Activated CD8-positive, alpha-beta memory T cell treated with anti-CD3 and anti-CD28 coated beads for 24 hours (primary cell): ENCODE data around the gene HS2ST1.
A peak's percentile ranks its signal among the peaks of the same experiment; 100 is the strongest.
"Not testable (repeated sequence)": the region's sequence is repeated elsewhere in the genome, so short reads cannot be mapped to it uniquely, and the experiment has no call there.

ENCODE experiments used
- DNase-seq: peaks from one replicate; pipeline ENCODE4 v3.0.0-alpha.2; 2020

HS2ST1 gene

DNA sequence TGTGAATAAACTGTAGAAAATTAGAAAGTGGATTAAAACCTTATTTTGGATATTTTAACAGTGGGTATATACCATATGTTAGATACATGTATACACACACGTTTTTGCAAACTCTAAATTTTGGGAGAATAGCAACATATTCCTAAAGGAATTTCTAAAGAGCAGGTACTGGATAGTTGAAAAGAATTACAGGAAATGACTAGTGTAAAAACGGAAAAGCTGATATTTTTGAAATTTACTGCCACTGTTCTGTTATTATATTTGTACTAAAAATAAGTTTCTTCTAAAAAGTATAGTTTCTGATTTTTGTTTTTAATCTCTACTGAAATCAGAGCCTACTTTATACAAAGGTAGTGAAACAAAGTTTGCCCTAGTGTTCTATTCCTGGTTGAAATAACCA, 114.1 kb downstream of the HS2ST1 start:
- no peak for DNase-seq

DNA sequence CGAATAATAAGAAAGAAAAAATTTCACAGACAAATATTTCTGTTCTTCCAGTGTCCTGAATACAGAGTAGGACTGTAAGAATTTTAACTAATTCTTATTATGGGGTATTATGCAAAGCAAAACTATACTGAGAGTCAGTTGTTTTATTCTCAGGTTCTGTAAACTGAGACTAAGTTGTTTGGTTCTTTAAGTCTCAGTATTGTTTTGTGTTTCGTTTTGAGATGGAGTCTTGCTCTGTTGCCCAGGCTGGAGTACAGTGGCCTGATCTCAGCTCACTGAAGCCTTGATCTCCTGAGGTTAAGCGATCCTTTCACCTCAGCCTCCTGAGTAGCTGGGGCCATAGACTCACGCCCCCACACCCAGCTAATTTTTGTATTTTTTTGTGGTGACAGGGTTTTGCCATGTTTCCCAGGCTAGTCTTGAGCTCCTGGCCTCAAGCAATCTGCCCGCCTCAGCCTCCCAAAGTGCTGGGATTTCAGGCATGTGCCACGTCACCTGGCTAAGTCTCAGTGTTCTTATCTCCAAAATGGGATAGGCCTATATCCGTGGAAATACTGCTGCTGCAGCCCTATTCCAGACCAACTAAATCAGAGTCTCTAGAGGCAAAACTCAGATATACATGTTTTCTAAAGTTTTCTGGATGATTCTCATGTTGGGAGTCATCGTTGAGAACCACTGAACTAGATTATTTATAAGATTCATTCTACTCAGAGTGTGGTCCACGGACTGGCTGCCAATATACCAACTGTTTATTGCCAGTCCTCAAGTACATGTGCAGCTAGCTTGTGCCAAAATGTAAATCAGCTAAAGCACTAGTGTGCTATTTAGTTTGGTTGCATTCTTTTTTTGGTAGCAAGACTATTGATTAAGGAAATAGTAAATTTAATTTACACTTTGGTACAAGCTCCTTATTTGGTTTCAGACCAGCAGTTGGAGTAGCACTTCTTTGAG, 116.6 kb downstream of the HS2ST1 start:
- no peak for DNase-seq

DNA sequence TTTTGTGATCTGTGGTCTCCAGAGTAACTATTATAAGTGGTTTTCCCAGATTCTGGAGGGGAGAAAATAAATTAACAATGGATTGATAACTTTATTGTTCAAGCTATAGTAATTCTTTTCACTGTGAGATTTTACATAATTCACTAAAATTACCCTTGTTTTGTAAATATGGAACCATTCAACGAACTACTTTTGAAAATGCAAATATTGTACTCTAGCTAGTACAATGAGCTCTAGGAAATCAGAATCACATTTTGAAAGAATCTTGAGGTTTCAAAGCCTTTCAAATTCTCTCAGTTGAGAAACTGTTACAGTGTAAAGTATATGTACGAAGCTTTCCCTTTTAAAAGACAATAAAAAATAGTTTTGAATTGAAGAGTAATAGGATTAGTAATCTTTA, 119.9 kb downstream of the HS2ST1 start:
- no peak for DNase-seq

DNA sequence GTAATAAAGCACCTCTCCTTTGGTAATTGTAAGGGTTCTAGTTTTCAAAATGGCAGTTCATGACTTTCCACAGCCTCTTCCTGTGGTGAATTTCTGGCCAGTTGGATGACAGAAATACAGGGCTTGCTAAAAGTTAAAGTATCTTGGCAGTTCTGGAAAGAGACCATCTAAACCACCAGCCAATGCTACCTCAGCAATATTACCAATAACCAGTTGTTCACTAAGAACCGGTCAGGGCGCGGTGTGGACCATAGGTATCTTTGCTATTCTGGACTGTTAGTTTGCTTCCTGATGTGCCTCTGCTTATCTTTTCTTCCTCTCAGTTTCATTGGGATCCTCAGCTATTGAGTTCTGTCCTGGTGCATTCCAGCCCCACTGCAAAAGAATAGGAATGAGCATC, 124.7 kb downstream of the HS2ST1 start:
- DNase-seq = no peak

DNA sequence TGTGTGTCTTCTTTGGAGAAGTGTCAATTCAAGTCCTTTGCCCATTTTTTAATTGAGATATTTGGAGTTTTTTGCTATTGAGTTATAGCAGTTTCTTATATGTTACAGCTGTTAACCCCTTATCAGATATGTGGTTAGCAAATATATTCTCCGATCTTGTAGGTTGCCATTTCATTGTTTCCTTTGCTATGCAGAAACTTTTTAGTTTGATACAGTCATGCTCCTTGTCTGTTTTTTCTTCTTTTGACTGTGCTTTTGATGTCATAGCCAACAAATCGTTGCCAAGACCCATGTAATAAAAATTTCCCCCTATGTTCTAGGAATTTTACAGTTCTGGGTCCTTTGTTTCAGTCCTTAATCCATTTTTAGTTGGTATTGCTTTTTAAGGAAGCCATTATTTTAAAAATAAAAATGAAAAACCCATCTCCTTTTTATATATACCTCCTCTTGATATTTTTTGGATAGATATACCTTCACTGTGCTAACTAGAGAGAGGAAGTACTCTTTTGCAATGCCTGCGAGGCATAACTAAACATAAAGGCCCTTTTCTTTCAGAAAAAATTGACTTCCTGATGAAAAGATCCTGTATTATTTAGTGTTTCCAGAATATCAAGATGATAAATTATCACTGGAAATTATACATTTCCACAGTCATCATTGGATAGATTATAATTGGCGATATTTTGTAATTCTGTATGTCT, 127.8 kb downstream of the HS2ST1 start:
- DNase-seq = no peak

DNA sequence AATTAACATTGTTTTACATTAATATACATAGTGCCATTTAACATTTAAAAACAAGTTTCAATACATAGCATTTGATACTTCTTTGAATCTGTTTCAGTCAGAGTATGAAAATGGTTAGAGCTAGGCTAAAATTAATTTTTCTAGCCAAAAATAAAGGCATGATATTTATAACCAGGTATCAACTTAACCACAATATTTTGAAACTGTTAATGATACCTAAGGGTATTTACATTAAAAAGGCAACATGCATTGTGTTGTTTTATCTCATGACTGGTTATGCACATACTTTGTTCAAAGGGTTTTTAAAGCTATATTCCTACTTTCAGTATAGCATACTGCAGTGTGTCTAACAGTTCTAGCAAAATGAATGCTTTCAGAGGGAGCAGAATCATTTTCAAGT, 130.0 kb downstream of the HS2ST1 start:
- DNase-seq = no peak

DNA sequence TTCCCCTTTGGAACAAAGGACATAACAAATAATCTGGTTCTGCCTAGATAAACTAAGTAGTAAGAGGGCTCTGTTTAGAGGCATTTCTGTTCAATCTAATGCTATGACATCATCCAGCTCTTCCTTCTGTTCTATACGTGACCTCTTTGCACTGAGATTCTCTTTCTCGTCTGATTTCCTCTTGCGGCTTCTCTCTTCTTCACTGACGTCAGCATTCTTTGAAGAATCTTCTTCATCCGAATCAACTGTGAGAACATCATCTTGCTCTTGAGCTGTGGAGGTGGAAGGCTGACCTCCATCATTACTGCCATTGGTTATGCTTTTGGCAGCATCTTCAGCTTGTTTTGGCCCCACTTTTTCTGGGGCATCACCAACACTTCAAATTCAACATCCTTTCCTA, 130.4 kb downstream of the HS2ST1 start:
- no peak for DNase-seq

DNA sequence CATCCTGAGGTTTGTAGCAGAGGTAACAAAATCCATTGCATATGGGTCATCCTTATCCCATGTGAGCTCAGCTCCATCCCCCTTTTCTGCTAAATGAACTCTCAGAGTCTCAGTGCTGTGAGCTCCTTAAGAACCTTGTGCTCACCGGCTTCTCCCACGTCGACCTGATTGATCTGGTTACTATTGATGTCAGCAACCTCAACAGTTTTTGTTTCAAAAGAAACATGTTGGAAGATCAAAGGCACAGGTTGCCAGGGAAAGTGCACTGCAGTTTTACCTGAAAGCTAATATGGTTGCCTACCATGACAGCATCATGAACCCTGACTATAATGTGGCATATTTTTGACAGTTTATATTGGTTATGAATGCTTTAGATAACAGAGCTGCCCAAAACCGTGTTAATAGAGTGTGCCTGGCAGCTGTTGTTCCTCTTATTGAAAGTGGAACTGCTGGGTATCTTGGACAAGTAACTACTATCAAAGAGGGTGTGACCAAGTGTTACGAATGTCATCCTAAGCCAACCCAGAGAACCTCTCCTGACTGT, 131.4 kb downstream of the HS2ST1 start:
- DNase-seq = peak; percentile 59

DNA sequence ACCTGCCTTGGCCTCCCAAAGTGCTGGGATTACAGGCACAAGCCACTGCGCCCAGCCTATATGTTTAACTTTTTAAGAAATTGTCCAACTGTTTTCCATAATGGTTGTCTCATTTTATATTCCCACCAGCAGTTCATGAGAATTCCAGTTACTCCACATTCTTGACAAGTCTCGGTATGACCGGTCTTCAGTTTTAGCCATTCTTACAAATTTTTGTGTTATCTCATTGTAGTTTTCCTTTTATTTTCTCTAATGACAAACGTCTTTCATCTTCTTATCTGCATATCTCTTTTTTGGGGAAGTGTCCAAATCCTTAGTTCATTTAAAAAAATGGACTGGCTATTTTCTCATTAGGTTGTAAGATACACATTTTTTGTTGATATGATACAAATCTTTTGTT, 132.5 kb downstream of the HS2ST1 start:
- DNase-seq = no peak

DNA sequence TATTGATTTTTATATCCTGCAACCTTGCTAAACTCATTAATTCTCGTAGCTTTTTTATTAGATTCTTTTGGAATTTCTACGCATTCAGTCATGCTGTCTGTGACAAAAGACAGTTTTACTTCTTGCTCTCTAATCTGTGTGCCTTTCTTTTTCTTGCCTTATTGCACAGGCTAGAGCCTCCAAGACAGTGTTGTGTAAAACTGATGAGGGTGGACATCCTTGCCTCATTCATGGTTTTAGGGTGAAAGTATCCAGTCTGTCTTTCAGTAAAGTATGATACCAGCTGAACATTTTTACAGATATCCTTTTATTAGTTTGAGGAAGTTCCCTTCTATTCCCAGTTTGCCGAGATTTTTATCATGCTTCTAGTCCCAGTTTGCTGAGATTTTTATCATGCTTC, 133.8 kb downstream of the HS2ST1 start:
- DNase-seq = no peak

DNA sequence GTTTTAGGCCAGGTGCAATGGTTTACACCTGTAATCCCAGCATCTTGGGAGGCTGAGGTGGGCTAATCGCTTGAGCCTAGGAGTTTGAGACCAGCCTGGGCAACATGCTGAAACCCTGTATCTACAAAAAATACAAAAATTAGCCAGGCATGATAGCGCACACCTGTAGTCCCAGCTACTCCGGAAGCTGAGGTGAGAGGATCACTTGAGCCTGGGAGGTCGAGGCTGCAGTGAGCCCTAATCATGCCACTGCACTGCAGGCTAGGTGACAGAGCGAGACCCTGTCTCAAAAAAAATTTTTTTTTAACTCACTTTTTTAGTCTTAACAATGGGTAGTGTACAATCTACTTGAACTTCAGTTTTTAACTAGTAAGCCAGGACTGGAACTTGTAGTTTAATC, 137.5 kb downstream of the HS2ST1 start:
- no peak for DNase-seq

DNA sequence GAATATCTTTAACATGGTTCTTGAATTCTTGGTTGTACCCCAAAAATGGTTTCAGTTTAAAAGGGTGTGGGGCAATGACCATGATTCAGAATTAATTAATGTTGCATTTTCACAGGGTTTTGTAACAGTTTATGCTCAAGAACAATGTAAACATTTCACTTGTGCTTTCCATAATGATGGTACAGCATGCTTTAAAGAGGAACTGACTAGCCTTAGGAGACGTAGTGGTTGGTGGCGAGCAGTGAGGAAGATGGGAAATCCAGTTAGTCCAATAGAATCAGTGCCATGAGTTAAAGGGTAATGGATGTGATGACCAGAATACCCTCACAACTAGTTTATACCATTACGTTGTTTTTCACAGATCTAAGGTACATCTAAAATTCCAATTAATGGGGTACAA, 138.0 kb downstream of the HS2ST1 start:
- no peak for DNase-seq

DNA sequence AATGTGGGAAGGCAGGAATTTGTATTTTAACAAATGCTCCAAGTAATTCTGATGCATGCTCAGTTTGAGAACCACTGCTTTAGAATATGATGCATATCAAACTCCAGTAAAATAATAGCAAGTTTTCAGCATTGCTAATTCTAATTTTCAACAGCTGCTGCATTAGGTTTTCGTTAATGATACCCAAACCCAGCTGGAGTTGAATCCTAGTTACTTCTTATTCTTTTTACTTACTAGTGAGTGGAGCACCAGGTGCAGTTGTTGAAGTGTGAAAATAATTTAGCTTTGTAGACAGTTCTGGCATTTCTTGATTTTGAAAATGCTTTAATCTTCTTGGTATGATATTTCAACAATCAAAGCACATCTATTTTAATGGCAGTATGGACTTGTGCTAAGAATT, 138.5 kb downstream of the HS2ST1 start:
- no peak for DNase-seq

DNA sequence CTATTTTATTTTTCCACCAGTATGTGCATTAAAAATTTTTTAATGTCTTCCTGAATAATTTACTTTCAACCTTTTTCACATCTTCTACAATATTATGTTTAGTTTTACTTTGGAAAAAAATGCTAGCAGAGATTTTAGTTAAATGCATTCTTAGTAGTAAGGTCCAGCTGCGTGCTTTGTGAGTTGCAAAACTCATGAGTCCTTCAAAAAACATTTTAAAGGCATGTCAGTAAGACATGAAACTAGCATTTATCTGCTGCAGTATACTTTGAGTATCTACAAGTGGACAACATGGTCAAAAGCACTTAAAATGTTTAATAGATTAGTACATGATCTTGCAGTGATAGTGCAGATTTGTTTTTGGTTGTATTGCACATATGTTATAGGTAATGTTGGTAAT, 139.0 kb downstream of the HS2ST1 start:
- no peak for DNase-seq

DNA sequence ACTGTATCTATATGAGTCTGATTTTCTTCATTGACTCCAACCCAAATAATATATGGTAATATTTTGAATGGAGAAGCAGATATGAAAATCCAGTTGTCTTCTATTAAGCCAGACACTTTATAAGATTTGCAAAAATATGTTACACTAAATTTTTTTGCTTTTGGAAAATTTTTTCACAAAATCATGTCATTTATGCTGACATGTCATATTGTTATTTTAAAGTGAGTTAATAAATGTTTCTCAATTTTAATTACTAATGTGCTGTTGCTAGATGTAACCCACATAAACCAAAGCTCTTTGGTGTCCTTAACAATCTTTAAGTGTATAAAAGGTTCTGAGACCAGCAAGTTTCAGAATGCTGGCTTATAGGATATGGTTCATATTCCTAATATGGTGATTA, 142.5 kb downstream of the HS2ST1 start:
- no peak for DNase-seq

DNA sequence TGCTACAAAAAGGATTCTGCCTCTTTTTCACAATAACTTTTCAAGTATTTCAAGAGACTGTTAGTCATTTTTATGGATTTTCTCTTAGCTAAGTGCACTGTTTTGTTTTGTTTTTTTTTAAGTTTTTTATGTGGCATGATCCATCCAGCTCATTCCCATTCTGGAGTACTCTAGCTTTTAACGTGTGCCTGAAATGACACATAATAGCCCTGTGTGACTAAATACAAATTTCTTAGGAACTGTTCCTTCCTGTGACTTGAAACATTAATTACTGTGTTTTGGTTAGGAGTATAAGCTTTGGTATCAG, 143.9 kb downstream of the HS2ST1 start:
- no peak for DNase-seq

DNA sequence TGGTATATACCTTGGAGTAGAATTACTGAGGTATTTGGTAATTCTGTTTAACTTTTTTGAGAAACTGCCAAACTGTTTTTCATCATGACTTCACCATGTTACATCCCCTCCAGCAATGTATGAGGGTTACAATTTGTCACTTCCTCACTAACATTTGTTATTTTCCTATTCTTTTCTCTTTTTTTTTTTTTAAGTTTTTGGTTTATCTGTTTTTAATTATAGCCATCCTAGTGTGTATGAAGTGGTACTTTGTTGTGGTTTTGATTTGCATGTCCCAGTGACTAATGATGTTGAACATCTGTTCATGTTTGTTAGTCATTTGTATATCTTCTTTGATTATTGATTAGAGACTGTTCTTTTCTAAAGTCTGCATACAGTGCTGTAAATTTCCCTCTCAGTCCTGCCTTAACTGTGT, 147.3 kb downstream of the HS2ST1 start:
- no peak for DNase-seq

DNA sequence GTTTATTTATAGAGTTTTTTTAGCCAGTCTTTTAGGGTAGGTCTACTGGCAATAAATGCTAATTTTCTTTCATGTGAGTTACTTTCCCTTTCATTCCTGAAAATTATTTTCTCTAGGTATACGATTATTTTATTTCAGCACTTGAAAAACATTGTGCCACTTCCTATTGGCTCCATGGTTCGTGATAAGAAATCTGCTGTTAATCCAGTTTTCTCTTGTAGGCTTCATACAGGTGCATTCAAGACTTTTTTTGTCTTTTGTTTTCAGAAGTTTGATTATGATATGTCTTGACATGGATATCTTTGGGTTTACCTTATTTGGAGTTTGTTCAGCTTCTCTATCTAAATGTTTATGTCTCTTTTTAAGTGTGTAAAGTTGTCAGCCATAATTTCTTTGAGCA, 148.3 kb downstream of the HS2ST1 start:
- DNase-seq = no peak

DNA sequence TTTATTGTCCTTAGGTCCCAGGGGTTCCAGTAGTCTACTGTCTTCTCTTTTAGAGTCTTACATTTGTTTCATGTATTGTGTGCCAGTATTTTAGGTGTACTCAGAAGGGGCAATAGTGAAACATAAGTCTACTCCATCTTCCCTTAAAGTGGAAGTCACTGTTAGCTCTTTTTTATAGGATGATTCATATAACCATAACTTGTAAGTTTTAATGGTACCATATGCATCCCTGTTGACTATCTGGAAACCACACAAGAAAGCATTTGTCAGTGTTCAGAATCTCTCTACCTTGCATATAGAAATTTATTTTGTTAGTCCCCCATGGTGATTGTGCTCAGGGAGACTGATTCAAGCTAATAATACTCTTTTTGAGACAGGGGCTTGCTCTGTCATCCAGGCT, 149.9 kb downstream of the HS2ST1 start:
- no peak for DNase-seq

DNA sequence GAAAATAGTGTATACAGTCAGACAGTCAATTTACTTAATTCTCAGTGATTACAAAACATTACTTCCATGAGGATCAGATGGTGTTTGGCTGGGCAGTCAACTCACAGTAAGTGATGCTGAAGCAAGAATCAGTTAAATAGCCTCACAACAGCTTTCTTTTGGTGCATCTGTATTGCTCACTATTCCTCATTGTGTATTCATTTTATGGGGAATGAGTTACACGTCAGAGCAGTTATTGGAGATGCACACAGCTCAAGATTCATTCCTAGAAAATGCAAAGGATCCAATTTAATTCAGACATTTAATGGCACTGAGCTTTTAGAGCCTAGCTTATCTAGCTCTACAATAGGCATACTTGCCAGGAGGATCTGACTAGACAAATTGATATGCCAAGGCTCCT, 150.6 kb downstream of the HS2ST1 start:
- no peak for DNase-seq

DNA sequence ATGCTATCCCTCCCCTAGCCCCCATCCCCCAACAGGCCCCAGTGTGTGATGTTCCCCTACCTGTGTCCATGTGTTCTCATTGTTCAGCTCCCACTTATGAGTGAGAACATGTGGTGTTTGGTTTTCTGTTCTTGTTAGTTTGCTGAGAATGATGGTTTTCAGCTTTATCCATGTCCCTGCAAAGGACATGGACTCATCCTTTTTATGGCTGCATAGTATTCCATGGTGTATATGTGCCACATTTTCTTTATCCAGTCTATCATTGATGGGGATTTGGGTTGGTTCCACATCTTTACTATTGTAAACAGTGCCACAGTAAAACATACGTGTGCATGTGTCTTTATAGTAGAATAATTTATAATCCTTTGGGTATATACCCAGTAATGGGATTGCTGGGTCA, 152.3 kb downstream of the HS2ST1 start:
- DNase-seq = not testable (repeated sequence)

DNA sequence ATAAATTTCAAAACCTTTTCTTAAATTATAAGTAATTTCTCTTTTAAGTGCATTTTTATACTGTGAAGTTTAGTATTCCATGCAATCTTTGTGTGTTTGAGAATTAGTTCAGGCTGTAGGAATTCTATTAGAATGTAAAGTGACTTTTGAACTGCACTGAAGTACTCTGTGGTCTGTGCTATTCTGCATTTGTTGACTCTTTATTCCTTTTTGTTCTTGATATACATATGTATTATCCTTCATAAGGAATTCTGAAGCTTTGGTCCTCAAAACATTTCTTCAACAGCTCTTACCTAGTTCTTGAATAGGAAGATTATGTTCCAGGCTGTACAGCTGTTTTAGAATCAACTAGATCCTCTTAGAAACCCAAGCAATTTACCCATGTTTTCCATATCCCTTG, 158.0 kb downstream of the HS2ST1 start:
- no peak for DNase-seq

DNA sequence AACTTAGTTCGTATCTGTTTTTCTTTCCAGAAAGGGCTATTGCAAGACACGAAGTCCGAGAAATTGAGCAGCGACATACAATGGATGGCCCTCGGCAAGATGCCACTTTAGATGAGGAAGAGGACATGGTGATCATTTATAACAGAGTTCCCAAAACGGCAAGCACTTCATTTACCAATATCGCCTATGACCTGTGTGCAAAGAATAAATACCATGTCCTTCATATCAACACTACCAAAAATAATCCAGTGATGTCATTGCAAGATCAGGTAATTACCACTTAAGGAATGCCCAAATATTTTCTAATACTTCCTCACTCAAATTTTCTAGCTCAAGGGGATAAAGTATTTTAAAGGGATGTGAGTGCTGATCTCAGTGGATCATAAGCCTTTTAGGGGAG, 158.5 kb downstream of the HS2ST1 start:
- DNase-seq = no peak
